Measurements from ENCODE around the gene KDR.

Gene KDR

DNA sequence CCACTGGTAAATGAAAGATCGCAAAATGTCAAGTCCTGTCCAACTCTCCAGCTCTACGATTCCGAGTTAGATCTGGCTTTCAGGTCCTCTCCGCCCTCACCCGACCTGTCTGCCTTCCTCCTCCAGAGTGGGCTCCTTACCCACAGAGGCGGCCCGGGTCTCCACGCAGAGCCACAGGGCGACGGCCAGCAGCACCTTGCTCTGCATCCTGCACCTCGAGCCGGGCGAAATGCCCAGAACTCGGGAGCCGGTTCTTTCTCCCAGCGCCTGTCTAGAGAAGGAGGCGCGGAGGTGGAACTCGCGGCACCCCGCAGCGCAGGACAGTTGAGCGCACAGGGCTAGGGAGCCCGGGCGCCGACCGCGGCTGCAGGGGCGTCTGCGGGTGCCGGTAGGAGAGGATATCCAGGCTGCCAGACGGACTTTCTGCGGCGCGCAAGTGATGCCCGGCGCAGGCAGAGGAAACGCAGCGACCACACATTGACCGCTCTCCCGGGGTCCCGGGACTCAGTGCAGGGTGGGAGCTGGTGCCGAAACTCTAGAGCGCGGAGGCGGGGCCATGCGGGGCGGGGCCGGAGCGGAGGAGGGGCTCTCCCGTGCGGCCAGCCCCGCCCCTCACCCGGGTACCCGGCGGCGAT is at the start of gene KDR:
Gene KDR, minus strand, starts transcription at position 509 of the 635 bp plus-strand sequence. Its CDS starts 302 bp downstream, at position 207.
- no peak for DNase-seq (ENCODE audit: low spot score in 2 of 2)
- peak within 1 kb of the TSS; percentile 32 for H3K4me3 Mint-ChIP-seq

DNA sequence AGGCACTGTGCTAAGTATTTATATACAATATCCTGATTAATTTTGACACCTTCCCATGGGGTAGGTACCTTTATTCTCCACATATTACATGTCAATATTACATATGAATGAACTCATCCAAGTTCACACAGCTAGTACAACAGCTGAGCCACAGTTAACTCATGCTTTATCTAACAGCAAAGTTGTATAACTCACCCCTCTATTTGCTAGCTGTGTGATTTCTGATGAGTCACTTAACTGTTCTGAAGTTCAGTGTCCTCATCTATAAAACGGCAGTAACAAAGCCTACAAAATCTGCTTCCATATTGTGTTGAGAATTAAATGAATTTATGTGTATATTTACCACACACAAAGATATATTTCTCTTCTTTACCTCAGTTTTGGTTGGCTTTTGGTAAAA is 48.2 kb upstream of the KDR start:
- Mint-ChIP-seq H3K27ac (no peak overlapping the region), H3K4me1 (peaks cover 7% of the 10 kb centered on the region), H3K4me3 (no peak overlapping the region), H3K9me3 (no peaks in the 10 kb centered on the region), H3K36me3 (no peaks in the 10 kb centered on the region)
- DNase-seq (ENCODE audit: low spot score in 2 of 2), result no peak
- no peak for ATAC-seq

More for the DNA sequence above, at the start of gene KDR:
- no peaks in the 10 kb centered on the region for H3K36me3 Mint-ChIP-seq
- H3K27ac Mint-ChIP-seq, result no peak within 1 kb of the TSS
- no peaks in the 10 kb centered on the region for H3K4me1 Mint-ChIP-seq
- H3K9me3 Mint-ChIP-seq, result no peaks in the 10 kb centered on the region
- no peak for ATAC-seq

DNA sequence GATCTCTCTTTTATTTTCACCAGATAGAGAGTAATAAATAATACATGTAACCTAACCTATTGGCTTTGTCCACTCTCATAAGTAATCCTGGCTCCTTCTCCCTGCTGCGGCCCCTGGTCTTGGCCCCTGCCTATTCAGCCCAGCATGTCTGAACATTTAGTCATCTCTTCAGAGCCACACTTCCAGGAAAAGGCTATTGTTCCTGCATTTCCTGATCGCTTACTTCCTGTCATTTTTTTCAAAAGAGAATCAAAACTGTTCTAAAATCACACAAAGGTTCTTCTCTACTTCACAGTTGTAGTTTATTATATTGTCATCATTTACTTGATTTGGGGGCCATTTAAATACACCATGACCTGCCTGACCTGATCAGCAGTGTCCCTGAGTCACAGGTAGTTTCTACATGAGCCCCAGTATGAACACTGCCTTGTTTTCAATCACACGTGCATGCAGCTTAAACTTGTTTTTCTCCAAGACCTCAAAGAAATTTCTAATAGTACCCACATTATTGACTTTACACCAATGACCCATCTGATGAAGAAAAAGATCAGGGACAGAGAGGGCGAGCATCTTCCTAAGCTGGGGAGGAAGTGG is 47.4 kb upstream of the KDR start:
- Mint-ChIP-seq H3K27ac (no peak overlapping the region), H3K9me3 (no peaks in the 10 kb centered on the region), H3K4me3 (no peak overlapping the region), H3K4me1 (peaks cover 7% of the 10 kb centered on the region), H3K36me3 (no peaks in the 10 kb centered on the region)
- ATAC-seq (no peak), DNase-seq (ENCODE audit: low spot score in 2 of 2) (no peak)

DNA sequence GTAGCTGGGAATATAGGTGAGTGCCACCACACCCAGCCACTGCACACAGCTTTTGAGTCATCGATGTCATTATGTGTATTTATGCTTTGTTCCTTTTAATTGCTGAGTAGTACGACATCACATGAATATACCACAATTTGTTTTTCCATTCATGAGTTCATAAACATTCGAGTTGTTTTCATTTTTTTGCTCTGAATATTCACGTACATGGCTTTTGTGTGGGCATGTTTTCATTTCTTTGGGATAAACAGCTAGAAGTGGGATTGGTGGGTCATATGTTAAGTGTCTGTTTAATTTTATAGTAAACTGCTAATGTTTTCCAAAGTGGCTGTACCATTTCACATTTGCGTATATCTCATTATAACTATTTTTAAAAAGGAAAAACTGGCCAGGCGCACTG is 45.1 kb upstream of the KDR start:
- ATAC-seq (no peak), DNase-seq (ENCODE audit: low spot score in 2 of 2) (no peak)
- no peak overlapping the region for H3K4me3 Mint-ChIP-seq
- peaks cover 3% of the 10 kb centered on the region for H3K9me3 Mint-ChIP-seq
- no peak overlapping the region for H3K27ac Mint-ChIP-seq
- H3K36me3 Mint-ChIP-seq, result no peaks in the 10 kb centered on the region
- H3K4me1 Mint-ChIP-seq, result no peaks in the 10 kb centered on the region

DNA sequence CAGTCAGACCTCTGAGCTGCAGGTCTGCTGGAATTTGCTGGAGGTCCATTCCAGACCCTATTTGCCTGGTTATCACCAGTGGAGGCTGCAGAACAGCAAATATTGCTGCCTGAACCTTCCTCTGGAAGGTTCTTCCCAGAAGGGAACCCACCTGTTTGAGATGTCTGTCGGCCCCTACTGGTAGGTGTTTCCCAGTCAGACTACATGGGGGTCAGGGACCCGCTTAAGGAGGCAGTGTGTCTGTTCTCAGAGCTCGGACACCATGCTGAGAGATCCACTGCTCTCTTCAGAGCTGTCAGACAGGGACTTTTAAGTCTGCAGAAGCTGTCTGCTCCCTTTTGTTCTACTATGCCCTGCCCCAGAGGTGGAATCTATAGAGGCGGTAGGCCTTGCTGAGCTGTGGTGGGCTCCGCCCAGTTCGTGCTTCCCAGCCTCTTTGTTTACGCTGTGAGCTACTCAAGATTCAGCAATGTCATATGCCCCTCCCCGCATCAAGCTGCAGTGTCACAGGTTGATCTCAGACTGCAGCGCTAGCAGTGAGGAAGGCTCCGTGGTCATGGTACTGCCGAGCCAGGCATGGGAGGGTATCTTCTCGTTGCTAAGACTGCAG is 44.1 kb upstream of the KDR start:
- no peak for ATAC-seq
- H3K36me3 Mint-ChIP-seq, result no peaks in the 10 kb centered on the region
- H3K4me3 Mint-ChIP-seq, result no peak overlapping the region
- DNase-seq (ENCODE audit: low spot score in 2 of 2), result no peak
- no peaks in the 10 kb centered on the region for H3K4me1 Mint-ChIP-seq
- H3K27ac Mint-ChIP-seq, result no peak overlapping the region
- peaks cover 3% of the 10 kb centered on the region for H3K9me3 Mint-ChIP-seq

DNA sequence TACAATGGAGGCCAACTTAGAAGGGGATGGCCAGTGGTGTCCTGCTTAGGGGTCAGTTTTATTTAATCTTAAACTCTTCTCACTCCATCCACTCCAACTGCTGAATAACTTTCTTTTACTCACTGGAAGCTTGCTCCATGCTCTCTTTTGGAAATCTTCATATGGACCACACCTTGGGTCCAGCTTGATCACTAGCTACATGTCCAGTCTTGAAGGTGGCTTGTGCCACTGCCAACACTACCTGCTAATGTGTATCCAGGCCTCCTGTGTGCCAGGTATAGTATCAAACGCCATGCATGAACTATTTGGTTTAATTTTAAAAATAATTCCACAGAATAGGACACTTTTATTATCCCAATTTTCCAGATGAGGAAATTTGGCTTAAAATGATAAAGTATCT is 37.0 kb upstream of the KDR start:
- Mint-ChIP-seq H3K9me3 (peaks cover 7% of the 10 kb centered on the region), H3K4me1 (no peaks in the 10 kb centered on the region), H3K27ac (no peak overlapping the region), H3K36me3 (no peaks in the 10 kb centered on the region), H3K4me3 (no peak overlapping the region)
- ATAC-seq (no peak), DNase-seq (ENCODE audit: low spot score in 2 of 2) (no peak)

DNA sequence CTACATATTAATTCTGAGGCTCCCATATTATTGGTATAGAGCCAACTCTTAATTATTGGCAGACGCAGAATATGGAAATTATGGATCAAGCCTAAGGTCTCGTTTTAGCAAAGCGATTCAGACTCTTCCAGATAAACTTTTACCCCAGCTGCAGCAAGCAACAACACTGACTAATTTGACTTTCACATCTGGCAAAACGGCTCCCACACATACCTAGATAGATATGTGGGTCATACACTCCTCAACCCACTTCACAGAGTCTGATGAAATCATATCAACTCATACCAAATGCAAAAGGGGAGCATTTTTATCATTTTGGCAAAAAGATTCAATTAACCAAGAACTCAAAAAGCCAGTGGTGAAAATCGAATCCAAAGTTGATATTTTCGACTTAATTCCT is 36.3 kb upstream of the KDR start:
- Mint-ChIP-seq H3K27ac (no peak overlapping the region), H3K4me3 (no peak overlapping the region), H3K4me1 (no peaks in the 10 kb centered on the region), H3K9me3 (peaks cover 3% of the 10 kb centered on the region), H3K36me3 (no peaks in the 10 kb centered on the region)
- DNase-seq (ENCODE audit: low spot score in 2 of 2) (no peak), ATAC-seq (no peak)

DNA sequence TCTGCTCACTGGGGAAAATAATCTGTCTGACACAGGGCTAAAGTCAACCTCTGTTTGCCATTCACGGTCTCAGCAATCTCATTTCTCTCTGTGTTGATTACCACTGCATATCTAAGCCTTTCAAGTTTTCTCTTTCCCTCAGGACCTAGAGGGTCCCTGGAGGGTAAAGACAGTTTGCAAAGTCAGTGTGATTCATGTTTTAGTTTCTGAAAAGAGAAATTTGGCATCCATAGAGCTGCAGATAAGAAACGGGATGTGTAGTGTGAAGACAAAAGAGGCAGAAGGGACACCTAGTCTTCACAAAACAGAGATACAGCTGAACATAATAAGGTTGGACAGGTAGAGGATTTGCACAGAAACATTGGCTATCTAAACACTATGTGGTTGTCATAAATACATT is 34.5 kb upstream of the KDR start:
- Mint-ChIP-seq H3K9me3 (peaks cover 3% of the 10 kb centered on the region), H3K4me3 (no peak overlapping the region), H3K4me1 (no peaks in the 10 kb centered on the region), H3K27ac (no peak overlapping the region), H3K36me3 (no peaks in the 10 kb centered on the region)
- DNase-seq (ENCODE audit: low spot score in 2 of 2) (no peak), ATAC-seq (no peak)

DNA sequence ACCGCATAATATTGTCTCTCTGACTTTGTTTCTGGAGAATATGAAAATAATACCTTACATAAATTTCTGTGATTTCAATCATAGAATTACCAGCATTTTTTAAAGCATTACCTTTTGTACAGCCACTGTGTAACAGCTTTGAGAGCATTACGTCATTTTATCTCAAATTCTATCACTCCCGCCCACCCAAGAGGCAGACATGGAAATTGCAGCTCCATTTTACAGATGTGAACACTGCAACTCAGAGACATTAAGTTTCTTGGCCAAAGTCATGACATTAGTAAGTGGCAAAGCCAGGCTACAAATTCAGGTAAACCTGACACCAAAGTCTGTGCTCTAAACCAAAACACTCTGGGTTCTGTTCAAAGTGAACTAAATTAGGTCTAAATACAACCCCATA is 33.6 kb upstream of the KDR start:
- H3K4me3 Mint-ChIP-seq, result no peak overlapping the region
- peaks cover 3% of the 10 kb centered on the region for H3K9me3 Mint-ChIP-seq
- no peaks in the 10 kb centered on the region for H3K4me1 Mint-ChIP-seq
- DNase-seq (ENCODE audit: low spot score in 2 of 2), result no peak
- no peaks in the 10 kb centered on the region for H3K36me3 Mint-ChIP-seq
- no peak overlapping the region for H3K27ac Mint-ChIP-seq
- no peak for ATAC-seq

DNA sequence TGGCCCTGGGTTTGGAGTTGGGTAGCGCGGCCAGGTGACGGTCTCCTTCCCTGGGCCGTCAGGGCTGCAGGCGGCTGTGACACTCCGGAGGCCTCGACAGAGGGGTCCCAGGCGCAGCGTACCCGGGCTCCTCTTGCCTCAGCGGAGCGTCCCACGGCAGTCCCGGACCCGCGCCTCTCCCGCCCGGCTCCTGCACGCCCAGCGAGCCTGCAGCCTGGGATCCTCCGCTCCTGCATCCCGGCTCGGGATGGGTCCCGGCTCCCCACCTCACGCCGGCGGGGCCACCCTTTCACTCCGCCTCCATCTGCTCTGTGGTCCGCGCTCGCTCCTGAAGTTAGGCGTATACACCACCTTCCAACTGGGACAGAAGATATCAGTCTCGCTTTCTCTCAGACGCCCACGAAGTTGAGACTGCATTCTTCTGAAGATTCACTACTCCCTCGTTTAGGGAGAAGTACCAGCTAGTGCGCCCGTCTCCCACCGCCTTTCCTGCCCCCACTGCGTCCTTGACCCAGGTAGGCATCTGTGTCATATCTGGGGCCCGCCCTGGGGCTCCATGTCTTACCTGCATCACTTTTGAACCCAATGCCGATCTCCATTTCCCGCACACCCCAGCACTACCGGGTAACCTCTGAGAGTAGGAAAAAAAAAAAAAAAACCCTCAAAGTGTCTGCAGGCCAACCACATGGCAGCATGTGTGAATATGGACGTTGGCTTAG is 32.3 kb upstream of the KDR start:
- Mint-ChIP-seq H3K36me3 (no peaks in the 10 kb centered on the region), H3K9me3 (peaks cover 6% of the 10 kb centered on the region), H3K27ac (no peak overlapping the region), H3K4me1 (no peaks in the 10 kb centered on the region), H3K4me3 (no peak overlapping the region)
- ATAC-seq (no peak), DNase-seq (ENCODE audit: low spot score in 2 of 2) (no peak)

DNA sequence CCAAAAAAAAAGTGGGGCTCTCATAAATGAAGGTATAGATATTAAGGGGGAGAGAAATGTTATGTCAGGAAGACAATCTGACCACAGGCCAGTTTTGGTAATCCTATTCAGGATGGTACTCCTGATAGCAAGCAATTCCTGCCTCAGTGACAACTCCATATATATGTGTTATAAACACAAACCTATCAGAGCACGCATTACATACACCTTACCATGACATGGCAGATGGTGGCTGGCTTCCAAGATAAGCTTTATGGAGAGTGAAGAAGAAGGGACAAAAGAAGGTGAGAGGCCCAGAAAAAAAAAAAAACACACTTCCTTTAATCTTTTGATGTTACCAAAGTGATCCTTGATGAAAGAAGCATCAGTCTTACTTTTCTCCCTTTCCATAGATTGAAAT is 29.5 kb upstream of the KDR start:
- H3K36me3 Mint-ChIP-seq, result no peaks in the 10 kb centered on the region
- no peak for ATAC-seq
- H3K9me3 Mint-ChIP-seq, result peaks cover 6% of the 10 kb centered on the region
- DNase-seq (ENCODE audit: low spot score in 2 of 2), result no peak
- no peaks in the 10 kb centered on the region for H3K4me1 Mint-ChIP-seq
- H3K4me3 Mint-ChIP-seq, result no peak overlapping the region
- no peak overlapping the region for H3K27ac Mint-ChIP-seq

DNA sequence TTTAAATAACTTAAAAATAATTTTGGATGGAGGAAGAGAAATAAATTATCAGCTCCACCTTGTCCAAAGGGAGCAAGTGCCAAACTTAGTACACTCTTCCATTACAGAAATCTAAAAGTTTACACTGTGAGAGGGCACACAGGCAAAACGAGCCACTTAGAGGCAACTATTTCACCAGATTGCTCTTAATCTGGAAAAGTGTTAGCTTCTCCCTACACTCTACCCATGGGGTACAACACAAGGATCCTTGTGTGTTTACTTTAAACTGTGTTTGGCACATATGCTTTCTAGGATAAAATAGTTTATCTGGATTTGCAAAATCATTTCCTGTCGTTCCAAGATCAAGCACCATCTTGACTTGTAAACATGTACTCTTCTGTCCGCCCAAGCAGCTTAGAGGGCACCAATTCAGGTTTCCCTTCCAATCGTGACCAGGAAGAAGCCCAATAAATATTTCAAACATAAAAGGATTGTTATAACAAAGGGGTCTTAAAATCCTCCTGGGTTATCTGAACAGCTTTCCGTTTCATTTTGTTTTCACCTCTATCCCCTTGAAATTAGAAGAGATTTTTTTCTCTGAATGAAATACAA is 29.0 kb upstream of the KDR start:
- DNase-seq (ENCODE audit: low spot score in 2 of 2) (no peak), ATAC-seq (no peak)
- Mint-ChIP-seq H3K27ac (no peak overlapping the region), H3K4me1 (no peaks in the 10 kb centered on the region), H3K4me3 (no peak overlapping the region), H3K9me3 (peaks cover 6% of the 10 kb centered on the region), H3K36me3 (no peaks in the 10 kb centered on the region)

DNA sequence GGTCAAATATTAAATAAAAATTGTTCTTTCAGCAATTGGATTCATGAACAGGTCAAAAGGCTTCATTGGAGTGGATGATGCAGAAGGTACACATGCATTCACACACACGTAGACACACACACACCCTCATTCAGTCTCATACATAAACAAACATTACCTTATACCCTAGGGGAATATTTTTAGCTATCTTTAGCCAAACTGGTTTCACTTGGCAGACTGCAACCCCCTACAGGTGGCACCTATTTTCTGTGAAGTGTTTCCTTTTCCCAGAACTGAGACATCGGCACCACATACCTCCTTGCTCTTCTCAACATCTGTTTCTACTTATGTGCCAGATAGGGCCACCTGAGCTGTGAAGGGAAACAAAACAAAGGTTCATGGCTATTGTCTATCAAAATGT is 18.5 kb upstream of the KDR start:
- Mint-ChIP-seq H3K9me3 (no peaks in the 10 kb centered on the region), H3K36me3 (no peaks in the 10 kb centered on the region), H3K4me3 (no peak overlapping the region), H3K27ac (no peak overlapping the region), H3K4me1 (no peaks in the 10 kb centered on the region)
- ATAC-seq (no peak), DNase-seq (ENCODE audit: low spot score in 2 of 2) (no peak)

DNA sequence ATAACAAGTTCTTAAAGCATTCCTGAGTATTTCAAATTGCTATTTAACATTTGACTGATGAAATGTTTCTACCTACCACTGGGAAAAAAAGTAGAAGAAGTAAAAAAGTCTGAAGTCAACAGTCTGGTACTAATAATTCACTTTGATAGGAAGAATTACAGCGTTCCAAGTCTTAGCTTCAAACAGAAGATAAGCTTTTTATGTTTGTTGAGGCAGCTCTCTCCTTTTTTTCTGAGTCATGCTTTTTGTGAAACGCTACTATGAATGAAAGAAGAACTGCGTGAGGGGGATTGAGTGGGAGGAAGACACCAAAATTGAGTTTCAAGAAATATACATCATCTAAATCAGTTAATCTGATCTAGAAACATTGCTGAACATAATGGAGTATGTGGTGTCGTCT is 13.0 kb upstream of the KDR start:
- DNase-seq (ENCODE audit: low spot score in 2 of 2) (no peak), ATAC-seq (no peak)
- no peaks in the 10 kb centered on the region for H3K36me3 Mint-ChIP-seq
- H3K9me3 Mint-ChIP-seq, result no peaks in the 10 kb centered on the region
- H3K4me3 Mint-ChIP-seq, result no peak overlapping the region
- no peak overlapping the region for H3K27ac Mint-ChIP-seq
- H3K4me1 Mint-ChIP-seq, result no peaks in the 10 kb centered on the region

DNA sequence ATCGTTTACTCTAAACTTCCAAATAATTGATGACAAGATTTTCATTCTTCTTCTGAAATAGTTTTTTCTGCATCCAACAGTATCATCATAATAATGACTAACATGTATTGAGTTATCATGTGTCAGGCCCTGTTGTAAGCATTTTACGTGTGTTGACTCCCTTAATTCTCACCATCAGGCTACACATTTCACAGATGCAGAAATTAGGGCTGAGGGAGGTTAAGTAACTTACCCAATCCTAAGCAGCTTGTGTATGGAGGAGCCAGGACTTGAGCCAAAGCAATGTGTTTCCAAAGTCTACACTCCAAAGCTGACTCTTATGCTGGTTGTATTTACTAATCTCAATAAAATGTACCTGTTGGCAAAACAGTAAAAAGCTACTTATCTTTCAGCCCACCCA is 11.2 kb upstream of the KDR start:
- ATAC-seq, result no peak
- Mint-ChIP-seq H3K9me3 (no peaks in the 10 kb centered on the region), H3K36me3 (no peaks in the 10 kb centered on the region), H3K27ac (no peak overlapping the region), H3K4me3 (no peak overlapping the region), H3K4me1 (no peaks in the 10 kb centered on the region)
- no peak for DNase-seq (ENCODE audit: low spot score in 2 of 2)

Measured in stimulated activated effector memory CD8-positive, alpha-beta T cell treated with anti-CD3 and anti-CD28 coated beads, Interleukin-12 subunit alpha, Interleukin-12 subunit beta, amount 100 ng/mL, for 72 hours (primary cell).